RWPE2 (cell line): ENCODE measurements around the gene ABHD1.

Source experiments
- ATAC-seq: fragments of 200-7000 bp; cut with Tn5 transposase; 3 replicates; pipeline ENCODE4 v1.9.1; 2021; ENCODE audit warnings: low read depth
- DNase-seq: peaks from one replicate; pipeline ENCODE4 v3.0.0-alpha.2; 2020; ENCODE audit warnings: low spot score
- H3K27ac ChIP-seq: fragments of 450-650 bp; 2 replicates; pipeline ENCODE4 v1.5.1; 2017; ENCODE audit warnings: mild to moderate bottlenecking; ENCODE audit not compliant: poor library complexity, severe bottlenecking
- H3K27me3 ChIP-seq: fragments of 250-450 bp; sonication (Bioruptor Pico); 2 replicates; pipeline ENCODE4 v1.5.1; 2021; ENCODE audit warnings: mild to moderate bottlenecking, moderate library complexity; ENCODE audit not compliant: insufficient read depth, poor library complexity, severe bottlenecking
- H3K36me3 ChIP-seq: fragments of 250-450 bp; sonication (Bioruptor Pico); 2 replicates; pipeline ENCODE4 v1.5.1; 2020; ENCODE audit warnings: low read depth, mild to moderate bottlenecking, moderate library complexity
- H3K4me1 ChIP-seq: fragments of 250-450 bp; sonication (Bioruptor Pico); 2 replicates; pipeline ENCODE4 v1.5.1; 2021; ENCODE audit warnings: mild to moderate bottlenecking, moderate library complexity; ENCODE audit not compliant: insufficient read depth, poor library complexity, severe bottlenecking
- H3K4me3 ChIP-seq: fragments of 250-450 bp; sonication (Bioruptor Pico); 2 replicates; pipeline ENCODE4 v1.5.1; 2021; ENCODE audit warnings: mild to moderate bottlenecking, moderate library complexity; ENCODE audit not compliant: severe bottlenecking
- H3K9me3 ChIP-seq: fragments of 250-450 bp; sonication (Bioruptor Pico); 2 replicates; pipeline ENCODE4 v1.5.1; 2021; ENCODE audit warnings: mild to moderate bottlenecking, moderate library complexity; ENCODE audit not compliant: severe bottlenecking
- CTCF ChIP-seq: fragments of 450-650 bp; IDR thresholded peaks from one replicate; pipeline ENCODE4 v1.5.1; 2017; ENCODE audit warnings: mild to moderate bottlenecking, moderate library complexity; ENCODE audit not compliant: poor library complexity, severe bottlenecking

The ABHD1 gene

GRCh38 chr2:27128668-27129571, 5.3 kb downstream of the ABHD1 start:
- ATAC-seq, result no peak
- H3K27ac ChIP-seq, result no peak overlapping the region

GRCh38 chr2:27130396-27130795, 6.8 kb downstream of the ABHD1 start:
- H3K27me3 ChIP-seq, result no peaks in the 10 kb centered on the region

More at GRCh38 chr2:27128668-27129571, 5.3 kb downstream of the ABHD1 start:
- H3K4me1 ChIP-seq, result peaks cover 6% of the 10 kb centered on the region
- no peak for DNase-seq
- no peak overlapping the region for H3K4me3 ChIP-seq
- H3K36me3 ChIP-seq, result peaks cover 27% of the 10 kb centered on the region
- H3K27me3 ChIP-seq, result no peaks in the 10 kb centered on the region
- TF ChIP-seq CTCF, result no peak
- H3K9me3 ChIP-seq, result no peaks in the 10 kb centered on the region

GRCh38 chr2:27131429-27131828, 7.8 kb downstream of the ABHD1 start:
- Histone ChIP-seq H3K36me3 (peaks cover 27% of the 10 kb centered on the region), H3K27me3 (no peaks in the 10 kb centered on the region), H3K4me3 (no peak overlapping the region), H3K27ac (no peak overlapping the region), H3K9me3 (no peaks in the 10 kb centered on the region), H3K4me1 (peaks cover 6% of the 10 kb centered on the region)
- no peak for DNase-seq
- no peak for TF ChIP-seq CTCF
- ATAC-seq, result no peak

More at GRCh38 chr2:27130396-27130795, 6.8 kb downstream of the ABHD1 start:
- no peaks in the 10 kb centered on the region for H3K9me3 ChIP-seq
- H3K4me1 ChIP-seq, result peaks cover 6% of the 10 kb centered on the region
- TF ChIP-seq CTCF, result no peak
- no peak overlapping the region for H3K4me3 ChIP-seq
- ATAC-seq, result no peak
- no peak for DNase-seq
- H3K27ac ChIP-seq, result no peak overlapping the region
- H3K36me3 ChIP-seq, result peaks cover 27% of the 10 kb centered on the region

GRCh38 chr2:27133195-27133875, 9.7 kb downstream of the ABHD1 start:
- H3K27ac ChIP-seq, result no peak overlapping the region
- no peak for TF ChIP-seq CTCF
- peaks cover 27% of the 10 kb centered on the region for H3K36me3 ChIP-seq
- peak overlapping the region; percentile 64 for H3K4me3 ChIP-seq
- H3K27me3 ChIP-seq, result no peaks in the 10 kb centered on the region
- ATAC-seq (no peak), DNase-seq (no peak)
- H3K4me1 ChIP-seq, result peaks cover 6% of the 10 kb centered on the region
- H3K9me3 ChIP-seq, result no peaks in the 10 kb centered on the region
